ENCODE results near the gene MSTN.

- TF ChIP-seq CTCF (IDR thresholded peaks at IDR 0.05): no peak
- TF ChIP-seq POLR2A (IDR thresholded peaks at IDR 0.05): no peak
Observed at GRCh38 chr2:190097115-190097514, 34.6 kb upstream of the MSTN start.
